H1 (cell line): ENCODE measurements around the gene ZNF516. TPM values are rescaled to one million over a fixed set of nuclear protein-coding genes. Genes with fewer than 3 reads are reported as not detected.

Experiments used
- CTCF ChIA-PET: fragments of 300-600 bp; sonication (Branson Sonifier 250); formaldehyde crosslinking; loops from one replicate; lab custom pipeline; 2021; ENCODE audit not compliant: partially characterized antibody; lab: Charles Lee
- POLR2A ChIA-PET: fragments of 300-600 bp; sonication (Branson Sonifier 250); formaldehyde crosslinking; loops from one replicate; lab custom pipeline; 2021; ENCODE audit warnings: inconsistent platforms; ENCODE audit not compliant: partially characterized antibody; lab: Charles Lee
- DNase-seq, 2 experiments: peaks; one replicate each; pipeline versions ENCODE4 v3.0.0 to v3.0.0-alpha.2; 2010 to 2022; ENCODE audit warnings: low spot score in 2 of 2, low read depth in 1 of 2, mixed read lengths in 1 of 2
- FAIRE-seq: peaks from 2 replicates; lab custom pipeline; 2011; peaks lifted over from hg19 to GRCh38; lab: Jason Lieb, UNC
- H2AFZ ChIP-seq: 2 replicates; pipeline ENCODE4 v1.8.1; 2012; ENCODE audit warnings: low read length, inconsistent platforms
- H2AK5ac ChIP-seq: 2 replicates; pipeline ENCODE4 v1.6.1; 2013; ENCODE audit warnings: low read depth, low read length
- H2BK120ac ChIP-seq: replicated peaks from 2 replicates; pipeline ENCODE3; 2013; ENCODE audit warnings: low read depth, low read length, inconsistent platforms
- H2BK12ac ChIP-seq: 2 replicates; pipeline ENCODE4 v1.6.1; 2013; ENCODE audit warnings: low read depth, low read length
- H2BK15ac ChIP-seq: 2 replicates; pipeline ENCODE4 v1.6.1; 2013; ENCODE audit warnings: low read length
- H2BK20ac ChIP-seq: 2 replicates; pipeline ENCODE4 v1.6.1; 2013; ENCODE audit warnings: low read length
- H2BK5ac ChIP-seq: 2 replicates; pipeline ENCODE4 v1.6.1; 2013; ENCODE audit warnings: low read depth, low read length
- H3K14ac ChIP-seq: 2 replicates; pipeline ENCODE4 v1.6.1; 2013; ENCODE audit warnings: inconsistent platforms; ENCODE audit not compliant: insufficient read length
- H3K18ac ChIP-seq: 2 replicates; pipeline ENCODE4 v1.6.1; 2013; ENCODE audit warnings: low read length; ENCODE audit errors: extremely low read depth
- H3K23ac ChIP-seq: 2 replicates; pipeline ENCODE4 v1.6.1; 2013; ENCODE audit warnings: inconsistent platforms; ENCODE audit not compliant: insufficient read length
- H3K23me2 ChIP-seq: 2 replicates; pipeline ENCODE4 v1.6.1; 2013; ENCODE audit warnings: low read depth, low read length
- H3K27ac ChIP-seq: 2 replicates; pipeline ENCODE4 v1.6.1; 2011; ENCODE audit warnings: low read depth, low read length, inconsistent platforms
- H3K27me3 ChIP-seq, 4 experiments: replicated peaks in 1 of 4; 1 replicate in 1 of 4; 2 replicates in 3 of 4; pipeline versions ENCODE4 v1.6.1 to v1.8.1; 2011 to 2013; ENCODE audit warnings: low read length in 3 of 4, mild to moderate bottlenecking in 3 of 4, inconsistent platforms in 2 of 4, mixed read lengths in 2 of 4, moderate library complexity in 1 of 4; ENCODE audit not compliant: control insufficient read depth in 3 of 4, insufficient read depth in 3 of 4; ENCODE audit errors: extremely low read depth in 1 of 4
- H3K36me3 ChIP-seq, 4 experiments: 2 replicates each; pipeline versions ENCODE4 v1.6.1 to v1.8.1; 2011 to 2013; ENCODE audit warnings: mild to moderate bottlenecking in 4 of 4, low read length in 3 of 4, moderate library complexity in 2 of 4, control low read depth in 1 of 4, inconsistent platforms in 1 of 4; ENCODE audit not compliant: insufficient read depth in 4 of 4, control insufficient read depth in 2 of 4
- H3K4ac ChIP-seq: replicated peaks from 2 replicates; pipeline ENCODE3; 2013; ENCODE audit warnings: low read length, low read depth, mixed read lengths, inconsistent platforms; ENCODE audit not compliant: insufficient read length
- H3K4me1 ChIP-seq, 4 experiments: replicated peaks in 1 of 4; 1 replicate in 1 of 4; 2 replicates in 3 of 4; pipeline versions ENCODE4 v1.6.1 to v1.8.1; 2011 to 2013; ENCODE audit warnings: low read length in 3 of 4, inconsistent platforms in 2 of 4, mixed read lengths in 1 of 4; ENCODE audit not compliant: insufficient read depth in 4 of 4, control insufficient read depth in 3 of 4
- H3K4me2 ChIP-seq, 2 experiments: 2 replicates each; pipeline versions ENCODE4 v1.6.1 to v1.8.1; 2011 to 2013; ENCODE audit warnings: low read depth in 2 of 2, low read length in 2 of 2, control low read depth in 1 of 2, inconsistent platforms in 1 of 2, mild to moderate bottlenecking in 1 of 2; ENCODE audit not compliant: insufficient read depth in 1 of 2
- H3K4me3 ChIP-seq, 4 experiments: fragments of 200-600, 300-600 bp in 1 of 4; sonication (generic), shearing (Covaris generic), sonication (Bioruptor Twin) in 1 of 4; 2 replicates each; pipeline versions ENCODE4 v1.5.1 to v1.8.1; 2011 to 2016; ENCODE audit warnings: low read length in 4 of 4, low read depth in 3 of 4, control low read depth in 2 of 4, inconsistent platforms in 2 of 4, mild to moderate bottlenecking in 2 of 4, mixed read lengths in 1 of 4, moderate library complexity in 1 of 4; ENCODE audit not compliant: insufficient read depth in 2 of 4; ENCODE audit errors: extremely low read depth in 1 of 4
- H3K56ac ChIP-seq: replicated peaks from 2 replicates; pipeline ENCODE3; 2013; ENCODE audit warnings: low read depth, mild to moderate bottlenecking, mixed read lengths, low read length, inconsistent platforms; ENCODE audit not compliant: insufficient read length
- H3K79me1 ChIP-seq: 2 replicates; pipeline ENCODE4 v1.6.1; 2013; ENCODE audit warnings: low read depth, low read length, control low read depth
- H3K79me2 ChIP-seq, 2 experiments: 2 replicates each; pipeline versions ENCODE4 v1.6.1 to v1.8.1; 2012 to 2013; ENCODE audit warnings: low read length in 2 of 2, mild to moderate bottlenecking in 2 of 2, inconsistent platforms in 1 of 2; ENCODE audit not compliant: insufficient read depth in 2 of 2, control insufficient read depth in 1 of 2
- H3K9ac ChIP-seq, 4 experiments: replicated peaks in 1 of 4; 1 replicate in 1 of 4; 2 replicates in 3 of 4; pipeline versions ENCODE4 v1.6.1 to v1.8.1; 2011 to 2013; ENCODE audit warnings: low read depth in 3 of 4, low read length in 3 of 4, control low read depth in 2 of 4, mild to moderate bottlenecking in 2 of 4, moderate library complexity in 2 of 4, inconsistent platforms in 1 of 4; ENCODE audit errors: extremely low read depth in 1 of 4
- H3K9me3 ChIP-seq, 2 experiments: 2 replicates each; pipeline versions ENCODE4 v1.6.1 to v1.8.1; 2012 to 2013; ENCODE audit warnings: mild to moderate bottlenecking in 2 of 2, moderate library complexity in 2 of 2, control low read depth in 1 of 2, inconsistent platforms in 1 of 2, low read depth in 1 of 2, low read length in 1 of 2, mixed read lengths in 1 of 2; ENCODE audit not compliant: insufficient read depth in 2 of 2
- H4K20me1 ChIP-seq, 2 experiments: replicated peaks in 1 of 2; 2 replicates each; pipeline versions ENCODE3 to v1.8.1; 2011 to 2013; ENCODE audit warnings: inconsistent platforms in 2 of 2, low read length in 2 of 2, mild to moderate bottlenecking in 1 of 2; ENCODE audit not compliant: insufficient read depth in 2 of 2, control insufficient read depth in 1 of 2
- H4K5ac ChIP-seq: 2 replicates; pipeline ENCODE4 v1.6.1; 2013; ENCODE audit warnings: low read length, low read depth, mixed read lengths, inconsistent platforms; ENCODE audit not compliant: insufficient read length
- H4K8ac ChIP-seq: 2 replicates; pipeline ENCODE4 v1.8.0; 2013; ENCODE audit warnings: mild to moderate bottlenecking, moderate library complexity, low read length, inconsistent platforms; ENCODE audit not compliant: insufficient read depth; ENCODE audit errors: extremely low read depth
- H4K91ac ChIP-seq: replicated peaks from 2 replicates; pipeline ENCODE3; 2013; ENCODE audit warnings: low read length, mixed read lengths, inconsistent platforms; ENCODE audit not compliant: insufficient read length
- CTCF ChIP-seq, 3 experiments: IDR thresholded peaks; 1 replicate in 2 of 3; 2 replicates in 1 of 3; pipeline versions ENCODE4 v1.5.1 to v1.6.1; 2011; ENCODE audit warnings: low read length in 3 of 3, mild to moderate bottlenecking in 3 of 3, inconsistent platforms in 2 of 3, low read depth in 1 of 3, moderate library complexity in 1 of 3; ENCODE audit not compliant: insufficient read depth in 1 of 3; ENCODE audit errors: control extremely low read depth in 1 of 3
- EGR1 ChIP-seq: IDR thresholded peaks from 2 replicates; pipeline ENCODE4 v1.6.1; 2011; ENCODE audit warnings: low read depth, low read length, borderline replicate concordance
- GTF2F1 ChIP-seq: IDR thresholded peaks from 2 replicates; pipeline ENCODE4 v1.6.1; 2012; ENCODE audit warnings: low read depth, low read length, improper control_type of control experiment, borderline replicate concordance
- KDM4A ChIP-seq: IDR thresholded peaks from one replicate; pipeline ENCODE4 v1.7.1; 2012; ENCODE audit warnings: low read depth, mild to moderate bottlenecking, moderate library complexity, low read length, inconsistent platforms; ENCODE audit not compliant: severe bottlenecking
- RAD21 ChIP-seq, 2 experiments: IDR thresholded peaks in 1 of 2; conservative IDR thresholded peaks in 1 of 2; 2 replicates each; pipeline ENCODE4 v1.6.1; 2011; ENCODE audit warnings: low read depth in 2 of 2, low read length in 2 of 2, improper control_type of control experiment in 1 of 2, inconsistent platforms in 1 of 2, mild to moderate bottlenecking in 1 of 2, moderate library complexity in 1 of 2
- WGBS, 2 experiments: shearing (Covaris generic) in 1 of 2; methylation state at CpG; one replicate each; pipeline versions ENCODE4 v1.1.6 to v1.1.7; 2013 to 2015; ENCODE audit warnings: low lambda C conversion rate in 2 of 2, mixed read lengths in 2 of 2, inconsistent platforms in 1 of 2, low coverage in 1 of 2, missing lambda C conversion rate in 1 of 2; ENCODE audit not compliant: insufficient replicate concordance in 2 of 2, insufficient coverage in 1 of 2, insufficient read length in 1 of 2; ENCODE audit errors: extremely low coverage in 1 of 2, missing lambda C conversion rate in 1 of 2; 5-methylcytosine and 5-hydroxymethylcytosine counted together
- polyA plus RNA-seq, 7 experiments: library from polyadenylated mRNA; depleted of rRNA in 3 of 7; stranded (reverse) in 5 of 7; unstranded in 2 of 7; fragments of >200 nt in 5 of 7; fragments of 200-250 nt in 2 of 7; gene quantifications; 1 replicate in 5 of 7; 2 replicates in 1 of 7; 4 replicates in 1 of 7; pipeline versions ENCODE4 v1.2.1 to v1.2.3, GENCODE V29; 2011 to 2013; ENCODE audit warnings: missing spikeins in 2 of 7, mixed read lengths in 2 of 7
- total RNA-seq: library from RNA; stranded (reverse); fragmentation: NEBNext Ultra II Directional; extraction: Animal tissue kit (Norgen Biotek cat#: 25700); gene quantifications from 2 replicates; pipeline ENCODE4 v1.2.1, GENCODE V29; 2021

Gene ZNF516
- total and polyA plus RNA-seq, 2 of the 8 experiments (the other 6 are each of a cell fraction or from before 2014, with no cell fraction given) = 7.3 to 17.0 TPM

GRCh38 chr18:76435316-76435989, 59.6 kb downstream of the ZNF516 start:
- H3K56ac ChIP-seq = no peak overlapping the region
- no peak overlapping the region for H3K9ac ChIP-seq
- no peak overlapping the region for H2BK12ac ChIP-seq
- H2AK5ac ChIP-seq = no peak overlapping the region
- H2BK5ac ChIP-seq = no peak overlapping the region
- H3K4me2 ChIP-seq = no peak overlapping the region
- peaks cover 0 to 21% of the 10 kb centered on the region in 2 experiments; a peak in 2 of 4 replicates for H3K79me2 ChIP-seq
- H3K36me3 ChIP-seq = no peaks in the 10 kb centered on the region; a peak in 1 of 8 replicates
- no peak overlapping the region for H2AFZ ChIP-seq
- no peak overlapping the region for H2BK120ac ChIP-seq
- no peak overlapping the region for H4K91ac ChIP-seq
- peaks cover 0 to 4% (median 0%) of the 10 kb centered on the region in 4 experiments; a peak in 1 of 7 replicates for H3K4me1 ChIP-seq
- H4K5ac ChIP-seq = no peak overlapping the region
- H2BK20ac ChIP-seq = no peak overlapping the region
- no peaks in the 10 kb centered on the region for H3K9me3 ChIP-seq
- no peak for FAIRE-seq
- CTCF ChIA-PET = interaction anchor here (0.6 to 2.9 kb wide), 14 partner anchors 9 to 1474 kb away, joined by 3 to 15 read pairs (median 5); no protein-coding TSS in a partner anchor
- H4K8ac ChIP-seq = no peak overlapping the region
- no peak overlapping the region for H2BK15ac ChIP-seq
- H3K27ac ChIP-seq = no peak overlapping the region
- peaks cover 3 to 22% of the 10 kb centered on the region in 2 experiments for H4K20me1 ChIP-seq
- H3K14ac ChIP-seq = no peak overlapping the region
- H3K18ac ChIP-seq = no peak overlapping the region
- 87% methylated on average over 17 of the region's 17 CpGs; no CpG with 5 or more reads in 1 of the 2 experiments for WGBS, 2 experiments
- no peak overlapping the region for H3K4me3 ChIP-seq
- peaks cover 15% of the 10 kb centered on the region for H3K79me1 ChIP-seq
- no peak overlapping the region for H3K23ac ChIP-seq
- H3K4ac ChIP-seq = no peak overlapping the region
- TF ChIP-seq CTCF (IDR thresholded peaks at IDR 0.05; ENCODE audit: control extremely low read depth in 1 of 3, insufficient read depth in 1 of 3, low read depth in 1 of 3, low read length in 3 of 3) (peak; percentile 45 to 54 (median 49)), RAD21 (IDR thresholded peaks at IDR 0.05 in 1 of 2, conservative IDR thresholded peaks at IDR 0.05 in 1 of 2; ENCODE audit: low read depth in 2 of 2, low read length in 2 of 2) (peak; percentile 35 to 50; a peak in 3 of 4 replicates), EGR1 (no peak), GTF2F1 (no peak), KDM4A (no peak)
- TF ChIP-seq, all 59 proteins: peak for 2
- no peaks in the 10 kb centered on the region for H3K23me2 ChIP-seq
- peak in 1 of 2 experiments; percentile 39 for DNase-seq
- POLR2A ChIA-PET = no interaction called here
- H3K27me3 ChIP-seq = no peaks in the 10 kb centered on the region
